ENCODE data around the gene KIF3C.

- no peak for TF ChIP-seq GATA2 (IDR thresholded peaks at IDR 0.05; ENCODE audit: low read depth, low read length)
- TF ChIP-seq GATA3 (IDR thresholded peaks at IDR 0.05; ENCODE audit: low read depth, low read length) = no peak
These were observed 4.5 kb downstream of the KIF3C start for GRCh38 chr2:25977768-25978167.

Data from SH-SY5Y (cell line).